Hepatocyte (in vitro differentiated cells): ENCODE data around the gene HSD17B1.

Experiments used
- CTCF ChIP-seq: fragments of 200-600 bp; sonication (generic); IDR thresholded peaks from 2 replicates; pipeline ENCODE4 v1.5.1; 2016; ENCODE audit warnings: antibody characterized with exemption, mild to moderate bottlenecking; ENCODE audit not compliant: poor library complexity
- EZH2 ChIP-seq: fragments of 200-600 bp; sonication (generic); IDR thresholded peaks from 2 replicates; pipeline ENCODE4 v1.6.1; 2016; ENCODE audit warnings: antibody characterized with exemption, mild to moderate bottlenecking, borderline replicate concordance

GRCh38 chr17:42522798-42523278 lies 29.9 kb upstream of the HSD17B1 start:
- TF ChIP-seq CTCF = no peak
- no peak for TF ChIP-seq EZH2
